Measurements from ENCODE around the gene UFD1.
A peak's percentile ranks its signal among the peaks of the same experiment; 100 is the strongest.

The UFD1 gene

GRCh38 chr22:19464975-19465374 lies 14.0 kb downstream of the UFD1 start:
- in situ Hi-C loops (cut with MboI; ENCODE audit: low sequenced_read_pairs), result no loop called here
- no peak for DNase-seq (ENCODE audit: low spot score in 2 of 2)
- peaks cover 82% of the 10 kb centered on the region for H3K36me3 ChIP-seq (replicated peaks)
- no peaks in the 10 kb centered on the region; the same call in 1 of the 2 replicates for H3K4me1 ChIP-seq
- no peaks in the 10 kb centered on the region for H3K9me3 ChIP-seq
- H3K4me3 ChIP-seq, result no peak overlapping the region
- no peaks in the 10 kb centered on the region for H3K27me3 ChIP-seq (ENCODE audit: low read depth)

DNA sequence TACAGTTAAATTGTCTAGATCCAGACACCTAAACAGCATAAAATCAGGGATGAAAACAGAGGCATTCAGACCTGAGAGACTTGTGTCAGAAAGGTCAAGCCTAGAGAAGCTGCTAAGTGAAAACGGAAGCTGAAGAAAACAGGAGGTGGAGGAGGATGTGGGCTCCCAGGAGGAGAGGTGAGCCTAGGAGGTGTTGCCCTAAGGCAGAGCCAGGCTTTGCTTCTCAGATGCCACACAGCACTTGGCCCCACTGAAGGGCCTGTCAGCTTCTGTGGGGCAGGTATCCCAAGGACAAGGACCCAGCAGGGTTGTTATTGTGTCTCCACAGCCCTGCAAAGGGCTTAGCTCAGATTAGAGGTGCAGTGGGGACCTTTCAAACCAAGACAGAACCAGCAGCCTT lies 14.4 kb downstream of the UFD1 start:
- no peaks in the 10 kb centered on the region for H3K9me3 ChIP-seq
- in situ Hi-C loops (cut with MboI; ENCODE audit: low sequenced_read_pairs), result no loop called here
- H3K27me3 ChIP-seq (ENCODE audit: low read depth), result no peaks in the 10 kb centered on the region
- no peak overlapping the region for H3K4me3 ChIP-seq
- DNase-seq (ENCODE audit: low spot score in 2 of 2), result no peak
- peaks cover 80% of the 10 kb centered on the region for H3K36me3 ChIP-seq (replicated peaks)
- H3K4me1 ChIP-seq, result no peaks in the 10 kb centered on the region; the same call in 1 of the 2 replicates

DNA sequence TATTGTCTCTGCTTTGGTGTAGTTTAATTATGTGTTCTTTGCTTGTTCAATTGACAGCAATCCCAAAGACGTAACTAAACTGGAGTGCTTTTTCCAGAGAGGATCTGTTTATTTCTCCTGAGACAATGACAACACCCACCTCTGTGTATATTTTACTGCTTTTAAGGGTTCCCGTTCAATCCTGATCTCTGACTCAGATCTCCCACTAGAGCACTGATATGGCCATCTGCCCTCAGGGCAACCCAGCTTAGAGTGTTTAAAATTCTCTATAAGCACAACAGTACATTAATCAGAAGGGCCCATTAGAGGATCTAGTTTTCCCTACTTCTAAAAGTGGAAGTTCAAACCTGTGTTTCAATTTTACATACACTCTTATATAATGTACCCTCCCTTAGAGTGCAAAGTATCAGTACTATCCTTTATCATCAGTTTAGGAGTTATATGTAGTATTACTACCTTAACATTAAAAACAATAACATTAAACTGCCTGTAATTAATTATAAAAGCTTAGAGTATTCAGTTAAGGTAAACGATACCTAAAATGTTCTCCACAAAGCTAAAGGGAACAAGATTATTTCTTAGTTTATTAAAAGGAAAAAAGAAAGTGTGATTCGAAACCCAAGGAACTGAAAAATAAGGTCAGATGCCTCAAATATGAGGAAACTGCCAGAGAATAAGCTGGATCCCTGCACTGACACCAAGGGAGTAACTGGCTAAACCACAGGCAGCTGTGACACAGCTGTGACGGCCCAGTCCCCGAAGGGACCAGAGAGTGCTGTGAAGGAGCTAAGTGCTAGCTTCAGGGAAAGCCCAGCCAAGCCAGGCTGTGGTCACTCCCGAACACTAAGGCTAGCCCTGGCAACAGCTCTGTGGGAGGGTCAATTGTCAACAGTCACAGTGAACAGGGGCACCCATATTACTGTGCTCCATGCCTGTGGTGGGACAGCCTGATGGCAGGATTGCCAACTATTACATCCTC lies 15.2 kb downstream of the UFD1 start:
- H3K4me3 ChIP-seq, result no peak overlapping the region

DNA sequence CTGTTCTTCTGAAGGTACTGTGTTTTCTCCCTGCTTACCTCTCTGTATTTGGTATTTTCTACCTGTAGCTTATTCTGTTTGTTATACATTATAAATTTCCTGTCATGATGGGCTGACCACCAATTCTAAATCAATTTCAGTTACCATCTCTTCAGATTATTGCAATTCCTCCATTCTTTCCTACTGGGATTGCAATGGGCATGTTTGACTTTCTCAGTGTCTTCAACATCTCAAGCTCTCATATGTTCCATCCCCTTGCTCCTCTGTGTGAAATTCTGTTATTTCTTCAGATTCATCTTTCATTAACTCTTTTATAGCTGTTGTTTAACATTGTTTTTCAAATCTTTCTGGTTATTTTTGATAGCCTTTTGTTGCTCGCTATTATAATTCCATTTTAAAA lies 16.0 kb downstream of the UFD1 start:
- Histone ChIP-seq H3K4me1 (peaks cover 4% of the 10 kb centered on the region), H3K36me3 (replicated peaks) (peaks cover 69% of the 10 kb centered on the region), H3K4me3 (no peak overlapping the region), H3K9me3 (no peaks in the 10 kb centered on the region), H3K27me3 (ENCODE audit: low read depth) (no peaks in the 10 kb centered on the region)
- in situ Hi-C loops (cut with MboI; ENCODE audit: low sequenced_read_pairs), result no loop called here
- DNase-seq (ENCODE audit: low spot score in 2 of 2), result no peak

More for the DNA sequence above, 15.2 kb downstream of the UFD1 start:
- H3K27me3 ChIP-seq (ENCODE audit: low read depth), result no peaks in the 10 kb centered on the region
- DNase-seq (ENCODE audit: low spot score in 2 of 2), result peak in 1 of 2 experiments; percentile 41
- in situ Hi-C loops (cut with MboI; ENCODE audit: low sequenced_read_pairs), result no loop called here
- H3K9me3 ChIP-seq, result no peaks in the 10 kb centered on the region
- H3K36me3 ChIP-seq (replicated peaks), result peaks cover 73% of the 10 kb centered on the region
- peaks cover 4% of the 10 kb centered on the region for H3K4me1 ChIP-seq

- H3K4me3 ChIP-seq, result no peak overlapping the region
- H3K9me3 ChIP-seq, result no peaks in the 10 kb centered on the region
- no peaks in the 10 kb centered on the region for H3K27me3 ChIP-seq (ENCODE audit: low read depth)
- peaks cover 4% of the 10 kb centered on the region for H3K4me1 ChIP-seq
- DNase-seq (ENCODE audit: low spot score in 2 of 2), result no peak
- in situ Hi-C loops (cut with MboI; ENCODE audit: low sequenced_read_pairs), result no loop called here
- H3K36me3 ChIP-seq (replicated peaks), result peaks cover 68% of the 10 kb centered on the region
Observed at GRCh38 chr22:19461506-19461905, 17.5 kb downstream of the UFD1 start.

DNA sequence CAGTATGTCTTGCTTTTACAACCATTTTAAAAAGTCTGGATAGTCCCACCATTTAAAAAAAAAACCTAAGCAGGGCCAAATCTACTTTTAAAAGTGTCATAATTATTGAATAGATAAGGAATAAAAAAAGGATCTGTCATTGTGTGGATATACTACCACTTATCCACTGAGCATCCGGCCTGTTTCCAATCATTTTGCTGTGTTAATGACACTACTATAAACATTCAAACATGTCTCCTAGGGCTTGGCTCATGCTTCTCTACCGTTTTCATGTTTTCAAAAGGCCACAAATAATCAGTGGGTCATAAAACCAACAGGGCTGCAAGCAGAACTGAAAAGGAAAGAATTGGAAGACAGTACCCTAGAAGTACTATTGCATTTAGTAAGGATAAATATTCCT lies 19.0 kb downstream of the UFD1 start:
- H3K4me1 ChIP-seq, result peaks cover 4% of the 10 kb centered on the region
- H3K9me3 ChIP-seq, result no peaks in the 10 kb centered on the region
- H3K4me3 ChIP-seq, result no peak overlapping the region
- no peaks in the 10 kb centered on the region for H3K27me3 ChIP-seq (ENCODE audit: low read depth)
- DNase-seq (ENCODE audit: low spot score in 2 of 2), result no peak
- in situ Hi-C loops (cut with MboI; ENCODE audit: low sequenced_read_pairs), result no loop called here
- H3K36me3 ChIP-seq (replicated peaks), result peaks cover 70% of the 10 kb centered on the region

GRCh38 chr22:19457828-19458428 lies 21.1 kb downstream of the UFD1 start:
- no peak for DNase-seq (ENCODE audit: low spot score in 2 of 2)
- in situ Hi-C loops (cut with MboI; ENCODE audit: low sequenced_read_pairs), result no loop called here
- H3K36me3 ChIP-seq (replicated peaks), result peaks cover 70% of the 10 kb centered on the region
- H3K4me1 ChIP-seq, result peaks cover 4% of the 10 kb centered on the region; the same call in 1 of the 2 replicates
- H3K9me3 ChIP-seq, result no peaks in the 10 kb centered on the region
- no peaks in the 10 kb centered on the region for H3K27me3 ChIP-seq (ENCODE audit: low read depth)
- H3K4me3 ChIP-seq, result no peak overlapping the region

GRCh38 chr22:19456541-19456940 lies 22.5 kb downstream of the UFD1 start:
- H3K4me1 ChIP-seq, result peaks cover 4% of the 10 kb centered on the region; the same call in 1 of the 2 replicates
- peaks cover 71% of the 10 kb centered on the region for H3K36me3 ChIP-seq (replicated peaks)
- no peak for DNase-seq (ENCODE audit: low spot score in 2 of 2)
- H3K9me3 ChIP-seq, result no peaks in the 10 kb centered on the region
- in situ Hi-C loops (cut with MboI; ENCODE audit: low sequenced_read_pairs), result no loop called here
- no peak overlapping the region for H3K4me3 ChIP-seq
- no peaks in the 10 kb centered on the region for H3K27me3 ChIP-seq (ENCODE audit: low read depth)

- in situ Hi-C loops (cut with MboI; ENCODE audit: low sequenced_read_pairs), result no loop called here
- Histone ChIP-seq H3K36me3 (replicated peaks) (peaks cover 73% of the 10 kb centered on the region), H3K27me3 (ENCODE audit: low read depth) (no peaks in the 10 kb centered on the region), H3K4me1 (peaks cover 4% of the 10 kb centered on the region; the same call in 1 of the 2 replicates), H3K9me3 (no peaks in the 10 kb centered on the region), H3K4me3 (no peak overlapping the region)
- DNase-seq (ENCODE audit: low spot score in 2 of 2), result no peak
Observed at GRCh38 chr22:19455585-19456370, 23.2 kb downstream of the UFD1 start.

DNA sequence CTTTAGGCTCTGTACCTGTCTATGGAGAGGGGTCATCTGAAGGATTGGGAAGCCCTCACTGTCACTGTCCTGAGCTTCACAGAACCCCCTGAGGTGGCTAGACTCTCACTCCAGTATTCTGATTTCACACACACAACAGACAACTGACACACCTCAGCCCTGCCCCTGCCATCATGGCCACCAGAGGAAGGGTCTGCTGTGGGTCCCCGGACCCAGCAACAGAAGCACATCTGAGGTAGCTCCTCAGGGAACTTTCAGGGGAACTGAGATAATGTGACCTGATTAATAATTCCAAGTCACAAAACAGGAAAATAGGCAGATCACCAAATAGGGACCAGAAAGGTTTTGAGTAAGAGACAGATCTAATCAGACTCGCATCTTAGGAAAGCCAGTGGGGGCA lies 24.0 kb downstream of the UFD1 start:
- in situ Hi-C loops (cut with MboI; ENCODE audit: low sequenced_read_pairs), result no loop called here
- no peak for DNase-seq (ENCODE audit: low spot score in 2 of 2)
- Histone ChIP-seq H3K4me1 (peaks cover 4% of the 10 kb centered on the region; the same call in 1 of the 2 replicates), H3K9me3 (no peaks in the 10 kb centered on the region), H3K27me3 (ENCODE audit: low read depth) (no peaks in the 10 kb centered on the region), H3K4me3 (no peak overlapping the region), H3K36me3 (replicated peaks) (peaks cover 71% of the 10 kb centered on the region)

DNA sequence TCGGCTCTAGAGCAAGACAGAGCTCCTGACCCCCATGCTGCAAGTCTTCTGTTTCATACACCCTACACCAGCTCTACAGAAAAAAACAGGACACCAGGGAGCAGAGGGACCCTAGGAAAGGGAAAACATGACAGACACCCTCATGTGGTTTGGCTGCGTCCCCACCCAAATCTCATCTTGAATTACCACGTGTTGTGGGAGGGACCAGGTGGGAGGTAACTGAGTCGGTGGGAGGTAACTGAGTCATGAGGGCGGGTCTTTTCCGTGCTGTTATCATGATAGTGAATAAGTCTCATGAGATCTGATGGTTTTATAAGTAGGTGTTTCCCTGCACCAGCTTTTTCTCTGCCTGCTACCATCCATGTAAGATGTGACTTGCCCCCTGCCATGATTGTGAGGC lies 24.8 kb downstream of the UFD1 start:
- no peaks in the 10 kb centered on the region for H3K27me3 ChIP-seq (ENCODE audit: low read depth)
- no peaks in the 10 kb centered on the region for H3K9me3 ChIP-seq
- peaks cover 5% of the 10 kb centered on the region for H3K4me1 ChIP-seq
- H3K4me3 ChIP-seq, result no peak overlapping the region
- in situ Hi-C loops (cut with MboI; ENCODE audit: low sequenced_read_pairs), result no loop called here
- no peak for DNase-seq (ENCODE audit: low spot score in 2 of 2)
- H3K36me3 ChIP-seq (replicated peaks), result peaks cover 76% of the 10 kb centered on the region

DNA sequence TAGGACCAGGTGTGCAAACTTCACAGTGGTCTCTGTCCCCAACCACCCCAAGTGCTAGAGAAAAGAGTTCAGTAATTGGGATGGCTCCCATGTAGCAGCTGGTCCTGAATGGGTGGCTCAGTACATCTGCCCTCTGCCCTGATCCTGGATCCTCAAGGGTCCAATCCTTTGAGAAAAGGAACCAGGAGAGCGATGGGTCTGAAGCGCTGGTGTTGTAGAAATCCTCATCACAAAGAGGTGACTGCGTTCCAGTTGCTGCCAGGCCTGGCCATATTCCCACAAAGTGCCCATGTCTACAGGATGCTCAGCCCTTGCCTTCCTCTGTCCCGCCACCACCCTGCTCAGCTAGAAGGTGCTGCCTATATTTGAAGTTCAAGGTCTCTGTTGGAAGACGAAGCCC lies 25.3 kb downstream of the UFD1 start:
- H3K27me3 ChIP-seq (ENCODE audit: low read depth), result no peaks in the 10 kb centered on the region
- no peaks in the 10 kb centered on the region for H3K9me3 ChIP-seq
- DNase-seq (ENCODE audit: low spot score in 2 of 2), result no peak
- in situ Hi-C loops (cut with MboI; ENCODE audit: low sequenced_read_pairs), result no loop called here
- H3K4me1 ChIP-seq, result peaks cover 7% of the 10 kb centered on the region
- H3K4me3 ChIP-seq, result no peak overlapping the region
- H3K36me3 ChIP-seq (replicated peaks), result peaks cover 79% of the 10 kb centered on the region

DNA sequence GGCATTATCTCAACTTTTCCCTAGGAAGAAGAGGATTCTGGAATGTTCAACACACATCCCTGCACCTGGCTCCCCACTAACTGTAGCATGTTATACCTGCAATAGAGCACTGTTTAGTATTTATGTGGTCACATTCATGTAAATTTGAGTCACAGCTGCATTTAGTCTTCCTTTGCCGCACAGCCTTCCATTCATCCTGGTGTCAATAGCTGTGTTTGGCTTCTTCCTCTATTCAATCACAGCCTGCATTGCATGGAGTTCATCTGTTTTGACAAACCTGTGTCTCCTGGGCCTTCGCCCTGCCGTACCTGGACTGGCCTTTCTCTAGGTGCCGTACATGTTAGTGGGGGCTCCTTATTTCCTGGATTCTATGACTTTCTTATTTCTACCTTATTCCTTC lies 27.4 kb downstream of the UFD1 start:
- H3K4me1 ChIP-seq, result peaks cover 13% of the 10 kb centered on the region
- no peaks in the 10 kb centered on the region for H3K27me3 ChIP-seq (ENCODE audit: low read depth)
- in situ Hi-C loops (cut with MboI; ENCODE audit: low sequenced_read_pairs), result no loop called here
- no peak overlapping the region for H3K4me3 ChIP-seq
- no peaks in the 10 kb centered on the region for H3K9me3 ChIP-seq
- no peak for DNase-seq (ENCODE audit: low spot score in 2 of 2)
- H3K36me3 ChIP-seq (replicated peaks), result peaks cover 67% of the 10 kb centered on the region

Measured in HAP-1 (cell line).